ENCODE data around the gene MUCL3. TPM values are rescaled to one million over a fixed set of nuclear protein-coding genes. Genes with fewer than 3 reads are reported as not detected.
A peak's percentile ranks its signal among the peaks of the same experiment; 100 is the strongest.

The MUCL3 gene
- total RNA-seq, 1 donor from 2014 or later = not detected

DNA sequence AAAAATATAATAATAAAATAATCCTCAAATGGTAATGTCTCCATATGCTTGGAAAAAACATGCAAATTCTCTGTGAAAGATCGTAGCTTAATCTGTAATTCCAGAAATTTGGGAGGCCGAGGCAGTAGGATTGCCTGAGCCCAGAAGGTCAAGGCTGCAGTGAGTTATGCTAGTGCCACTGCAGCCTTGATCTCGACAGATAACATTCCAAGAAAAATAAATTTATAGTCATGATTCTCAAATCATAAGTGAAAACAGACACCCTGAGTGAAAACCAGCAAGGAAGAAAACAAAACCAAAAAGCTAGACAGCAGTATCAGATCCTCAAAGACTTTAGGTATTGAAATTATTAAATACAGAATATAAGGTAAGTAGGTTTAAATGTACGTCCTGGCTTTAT lies 38.9 kb downstream of the MUCL3 start:
- no peaks in the 10 kb centered on the region for H3K36me3 Mint-ChIP-seq (ENCODE audit: low read depth, unreplicated experiment)
- H3K4me3 Mint-ChIP-seq (ENCODE audit: unreplicated experiment) = no peak overlapping the region
- Histone ChIP-seq H3K27me3 (ENCODE audit: insufficient read depth, low read length) (no peaks in the 10 kb centered on the region), H3K27ac (ENCODE audit: low read depth, low read length) (no peak overlapping the region), H2AFZ (ENCODE audit: low read depth, low read length) (no peak overlapping the region), H3K9ac (ENCODE audit: low read length) (no peak overlapping the region), H3K79me2 (ENCODE audit: insufficient read depth, low read length) (no peaks in the 10 kb centered on the region), H3K36me3 (ENCODE audit: insufficient read depth, low read length) (no peaks in the 10 kb centered on the region), H3K9me3 (ENCODE audit: insufficient read depth, low read depth, low read length) (no peaks in the 10 kb centered on the region), H3K4me2 (ENCODE audit: low read length) (no peak overlapping the region), H4K20me1 (ENCODE audit: insufficient read depth, low read length) (no peaks in the 10 kb centered on the region), H3K4me3 (ENCODE audit: insufficient read depth, low read depth, low read length) (no peak overlapping the region), H3K4me1 (ENCODE audit: insufficient read depth, low read length) (peaks cover 5% of the 10 kb centered on the region)
- no peak overlapping the region for H3K27ac Mint-ChIP-seq (ENCODE audit: unreplicated experiment)
- peaks cover 3% of the 10 kb centered on the region for H3K9me3 Mint-ChIP-seq (ENCODE audit: unreplicated experiment)
- H3K27me3 Mint-ChIP-seq (ENCODE audit: low read depth, unreplicated experiment) = peaks cover 13% of the 10 kb centered on the region
- peaks cover 11% of the 10 kb centered on the region for H3K4me1 Mint-ChIP-seq (ENCODE audit: low read depth, unreplicated experiment)
- DNase-seq (ENCODE audit: low read depth) (no peak), FAIRE-seq (no peak)
- TF ChIP-seq, protein P1, sequence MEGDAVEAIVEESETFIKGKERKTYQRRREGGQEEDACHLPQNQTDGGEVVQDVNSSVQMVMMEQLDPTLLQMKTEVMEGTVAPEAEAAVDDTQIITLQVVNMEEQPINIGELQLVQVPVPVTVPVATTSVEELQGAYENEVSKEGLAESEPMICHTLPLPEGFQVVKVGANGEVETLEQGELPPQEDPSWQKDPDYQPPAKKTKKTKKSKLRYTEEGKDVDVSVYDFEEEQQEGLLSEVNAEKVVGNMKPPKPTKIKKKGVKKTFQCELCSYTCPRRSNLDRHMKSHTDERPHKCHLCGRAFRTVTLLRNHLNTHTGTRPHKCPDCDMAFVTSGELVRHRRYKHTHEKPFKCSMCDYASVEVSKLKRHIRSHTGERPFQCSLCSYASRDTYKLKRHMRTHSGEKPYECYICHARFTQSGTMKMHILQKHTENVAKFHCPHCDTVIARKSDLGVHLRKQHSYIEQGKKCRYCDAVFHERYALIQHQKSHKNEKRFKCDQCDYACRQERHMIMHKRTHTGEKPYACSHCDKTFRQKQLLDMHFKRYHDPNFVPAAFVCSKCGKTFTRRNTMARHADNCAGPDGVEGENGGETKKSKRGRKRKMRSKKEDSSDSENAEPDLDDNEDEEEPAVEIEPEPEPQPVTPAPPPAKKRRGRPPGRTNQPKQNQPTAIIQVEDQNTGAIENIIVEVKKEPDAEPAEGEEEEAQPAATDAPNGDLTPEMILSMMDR (IDR thresholded peaks at IDR 0.05; ENCODE audit: insufficient read depth, low read depth, low read length) = no peak
- TF ChIP-seq EZH2 (IDR thresholded peaks at IDR 0.05; ENCODE audit: insufficient read depth, low read length) = no peak

DNA sequence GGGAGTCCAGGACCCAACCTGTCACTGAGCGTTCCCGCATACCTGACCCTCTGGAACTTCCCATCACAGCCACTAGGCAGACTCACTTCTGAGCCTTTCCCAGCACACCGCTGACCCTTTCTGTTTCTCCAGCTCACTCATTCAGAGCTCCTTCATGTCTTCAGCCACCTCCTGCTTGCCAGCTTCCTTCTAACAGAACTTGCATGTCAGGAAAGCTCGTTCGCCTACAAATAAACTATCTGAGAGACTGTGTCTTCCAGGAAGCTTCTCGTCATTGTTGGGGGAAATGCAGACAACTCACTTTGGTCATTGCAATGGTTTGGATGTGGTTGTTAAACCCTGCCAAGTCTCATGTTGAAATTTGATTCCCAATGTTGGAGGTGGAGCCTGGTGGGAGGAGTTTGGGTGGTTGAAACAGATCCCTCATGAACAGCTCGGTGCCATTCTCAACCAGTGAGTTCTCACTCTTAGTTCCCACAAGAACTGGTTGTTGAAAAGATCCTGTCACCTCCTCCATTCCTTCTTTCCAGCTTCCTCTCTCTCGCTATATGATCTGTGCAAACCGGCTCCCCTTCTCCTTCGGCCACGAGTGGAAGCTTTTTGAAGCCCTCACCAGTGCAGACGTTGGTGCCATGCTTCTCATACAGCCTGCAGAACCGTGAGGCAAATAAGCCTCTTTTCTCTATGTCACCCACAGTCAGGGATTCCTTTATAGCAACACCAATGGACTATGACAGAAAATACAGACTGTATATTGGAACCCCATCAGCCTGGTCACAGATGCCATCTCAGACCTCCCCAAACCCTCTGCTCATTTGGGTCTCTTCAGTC lies 41.4 kb downstream of the MUCL3 start:
- peak overlapping the region; percentile 37 for H3K4me3 ChIP-seq (ENCODE audit: insufficient read depth, low read depth, low read length)
- DNase-seq (ENCODE audit: low read depth) (peak; percentile 84), FAIRE-seq (peak; percentile 13)
- H3K9ac ChIP-seq (ENCODE audit: low read length) = no peak overlapping the region
- Mint-ChIP-seq H3K4me1 (ENCODE audit: low read depth, unreplicated experiment) (peaks cover 13% of the 10 kb centered on the region), H3K4me3 (ENCODE audit: unreplicated experiment) (peak overlapping the region; percentile 76), H3K27me3 (ENCODE audit: low read depth, unreplicated experiment) (peaks cover 17% of the 10 kb centered on the region), H3K9me3 (ENCODE audit: unreplicated experiment) (peaks cover 3% of the 10 kb centered on the region), H3K36me3 (ENCODE audit: low read depth, unreplicated experiment) (no peaks in the 10 kb centered on the region), H3K27ac (ENCODE audit: unreplicated experiment) (no peak overlapping the region)
- no peaks in the 10 kb centered on the region for H3K36me3 ChIP-seq (ENCODE audit: insufficient read depth, low read length)
- H3K9me3 ChIP-seq (ENCODE audit: insufficient read depth, low read depth, low read length) = no peaks in the 10 kb centered on the region
- H3K4me2 ChIP-seq (ENCODE audit: low read length) = peak overlapping the region; percentile 82
- no peaks in the 10 kb centered on the region for H3K79me2 ChIP-seq (ENCODE audit: insufficient read depth, low read length)
- H3K27ac ChIP-seq (ENCODE audit: low read depth, low read length) = no peak overlapping the region
- TF ChIP-seq EZH2 (IDR thresholded peaks at IDR 0.05; ENCODE audit: insufficient read depth, low read length) = no peak
- TF ChIP-seq, protein P1 (IDR thresholded peaks at IDR 0.05; ENCODE audit: insufficient read depth, low read depth, low read length) = peak; percentile 22
- H3K27me3 ChIP-seq (ENCODE audit: insufficient read depth, low read length) = no peaks in the 10 kb centered on the region
- H2AFZ ChIP-seq (ENCODE audit: low read depth, low read length) = peak overlapping the region; percentile 58
- no peaks in the 10 kb centered on the region for H4K20me1 ChIP-seq (ENCODE audit: insufficient read depth, low read length)
- peaks cover 5% of the 10 kb centered on the region for H3K4me1 ChIP-seq (ENCODE audit: insufficient read depth, low read length)

DNA sequence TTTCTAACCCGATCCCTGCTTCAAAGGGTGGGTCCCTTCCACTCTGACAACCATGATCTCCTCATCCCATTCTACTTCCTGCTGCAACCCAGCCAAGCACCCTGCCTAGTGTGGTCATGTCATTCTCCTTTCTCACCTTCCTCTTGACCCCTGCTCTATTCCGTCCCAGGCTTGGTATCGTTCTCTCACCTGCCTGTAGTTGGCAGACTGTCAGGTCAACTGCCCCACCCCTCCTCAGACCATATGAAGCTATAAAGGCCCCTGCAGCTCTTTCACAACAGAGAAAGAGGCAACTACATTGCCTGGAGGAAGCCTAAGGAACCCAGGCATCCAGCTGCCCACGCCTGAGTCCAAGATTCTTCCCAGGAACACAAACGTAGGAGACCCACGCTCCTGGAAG lies 42.7 kb downstream of the MUCL3 start, which contains the start of gene MUC21:
Gene MUC21 (plus strand): TSS at position 280 of the 400 bp plus-strand sequence. CDS start 241 bp downstream, outside the sequence.
- H3K36me3 Mint-ChIP-seq (ENCODE audit: low read depth, unreplicated experiment) = no peaks in the 10 kb centered on the region
- H3K27ac Mint-ChIP-seq (ENCODE audit: unreplicated experiment) = no peak within 1 kb of the TSS
- no peak for TF ChIP-seq EZH2 (IDR thresholded peaks at IDR 0.05; ENCODE audit: insufficient read depth, low read length)
- TF ChIP-seq, protein P1 (IDR thresholded peaks at IDR 0.05; ENCODE audit: insufficient read depth, low read depth, low read length) = no peak
- Histone ChIP-seq H4K20me1 (ENCODE audit: insufficient read depth, low read length) (no peaks in the 10 kb centered on the region), H3K4me1 (ENCODE audit: insufficient read depth, low read length) (peaks cover 5% of the 10 kb centered on the region), H3K4me2 (ENCODE audit: low read length) (peak within 1 kb of the TSS; percentile 82), H3K79me2 (ENCODE audit: insufficient read depth, low read length) (no peaks in the 10 kb centered on the region), H3K27ac (ENCODE audit: low read depth, low read length) (no peak within 1 kb of the TSS), H3K27me3 (ENCODE audit: insufficient read depth, low read length) (no peaks in the 10 kb centered on the region), H2AFZ (ENCODE audit: low read depth, low read length) (peak within 1 kb of the TSS; percentile 58), H3K9me3 (ENCODE audit: insufficient read depth, low read depth, low read length) (no peaks in the 10 kb centered on the region), H3K9ac (ENCODE audit: low read length) (no peak within 1 kb of the TSS), H3K4me3 (ENCODE audit: insufficient read depth, low read depth, low read length) (no peak within 1 kb of the TSS), H3K36me3 (ENCODE audit: insufficient read depth, low read length) (no peaks in the 10 kb centered on the region)
- H3K4me1 Mint-ChIP-seq (ENCODE audit: low read depth, unreplicated experiment) = peaks cover 11% of the 10 kb centered on the region
- H3K9me3 Mint-ChIP-seq (ENCODE audit: unreplicated experiment) = peaks cover 3% of the 10 kb centered on the region
- H3K27me3 Mint-ChIP-seq (ENCODE audit: low read depth, unreplicated experiment) = peaks cover 21% of the 10 kb centered on the region
- FAIRE-seq (no peak), DNase-seq (ENCODE audit: low read depth) (no peak)
- H3K4me3 Mint-ChIP-seq (ENCODE audit: unreplicated experiment) = no peak within 1 kb of the TSS

Measured in astrocyte (in vitro differentiated cells and primary cell).